Measurements from ENCODE around the gene TPCN1. TPM values are rescaled to one million over a fixed set of nuclear protein-coding genes. Genes with fewer than 3 reads are reported as not detected.

TPCN1 gene
- total and polyA plus RNA-seq, 2 experiments from 2014 or later: 16.9 to 32.1 TPM

GRCh38 chr12:113277511-113277910 lies 56.2 kb downstream of the TPCN1 start:
- no peak for DNase-seq (ENCODE audit: low spot score)
- no peak overlapping the region for H3K27ac ChIP-seq
- H3K9me2 ChIP-seq (replicated peaks; ENCODE audit: insufficient read depth): no peaks in the 10 kb centered on the region
- no peak overlapping the region for H2AFZ ChIP-seq
- no peak overlapping the region for H3K4me2 ChIP-seq
- no peaks in the 10 kb centered on the region for H4K20me1 ChIP-seq (ENCODE audit: insufficient read depth, poor library complexity, severe bottlenecking)
- H3K27me3 ChIP-seq: no peaks in the 10 kb centered on the region
- WGBS (ENCODE audit: low lambda C conversion rate, missing lambda C conversion rate): 93% methylated on average over 5 of the region's 5 CpGs
- H3K4me1 ChIP-seq (ENCODE audit: insufficient read depth): peaks cover 4% of the 10 kb centered on the region
- H3K36me3 ChIP-seq (replicated peaks; ENCODE audit: insufficient read depth, low read depth): no peaks in the 10 kb centered on the region
- no peak for TF ChIP-seq EZH2phosphoT487 (IDR thresholded peaks at IDR 0.05; ENCODE audit: low read depth, severe bottlenecking, unreplicated experiment)
- no peak for TF ChIP-seq CTCF (IDR thresholded peaks at IDR 0.05; ENCODE audit: poor library complexity)
- TF ChIP-seq EZH2 (IDR thresholded peaks at IDR 0.05; ENCODE audit: borderline replicate concordance): no peak
- H3K4me3 ChIP-seq: no peak overlapping the region
- H3K79me2 ChIP-seq: no peaks in the 10 kb centered on the region
- H3K9me3 ChIP-seq (ENCODE audit: low read depth): no peaks in the 10 kb centered on the region

GRCh38 chr12:113278141-113278540 lies 56.9 kb downstream of the TPCN1 start:
- TF ChIP-seq EZH2phosphoT487 (IDR thresholded peaks at IDR 0.05; ENCODE audit: low read depth, severe bottlenecking, unreplicated experiment) (no peak), CTCF (IDR thresholded peaks at IDR 0.05; ENCODE audit: poor library complexity) (no peak), EZH2 (IDR thresholded peaks at IDR 0.05; ENCODE audit: borderline replicate concordance) (no peak)
- H3K36me3 ChIP-seq (replicated peaks; ENCODE audit: insufficient read depth, low read depth): no peaks in the 10 kb centered on the region

GRCh38 chr12:113278633-113279032 lies 57.4 kb downstream of the TPCN1 start:
- H4K20me1 ChIP-seq (ENCODE audit: insufficient read depth, poor library complexity, severe bottlenecking): no peaks in the 10 kb centered on the region
- H3K4me1 ChIP-seq (ENCODE audit: insufficient read depth): no peaks in the 10 kb centered on the region
- H3K9me3 ChIP-seq (ENCODE audit: low read depth): no peaks in the 10 kb centered on the region
- H3K4me2 ChIP-seq: no peak overlapping the region
- H3K36me3 ChIP-seq (replicated peaks; ENCODE audit: insufficient read depth, low read depth): no peaks in the 10 kb centered on the region
- 94% methylated on average over 5 of the region's 5 CpGs for WGBS (ENCODE audit: low lambda C conversion rate, missing lambda C conversion rate)
- TF ChIP-seq EZH2 (IDR thresholded peaks at IDR 0.05; ENCODE audit: borderline replicate concordance): no peak
- TF ChIP-seq EZH2phosphoT487 (IDR thresholded peaks at IDR 0.05; ENCODE audit: low read depth, severe bottlenecking, unreplicated experiment): no peak
- TF ChIP-seq CTCF (IDR thresholded peaks at IDR 0.05; ENCODE audit: poor library complexity): no peak
- H3K9me2 ChIP-seq (replicated peaks; ENCODE audit: insufficient read depth): no peaks in the 10 kb centered on the region
- no peak overlapping the region for H3K27ac ChIP-seq
- H3K27me3 ChIP-seq: no peaks in the 10 kb centered on the region
- no peak overlapping the region for H2AFZ ChIP-seq
- no peak for DNase-seq (ENCODE audit: low spot score)
- H3K4me3 ChIP-seq: no peak overlapping the region
- no peaks in the 10 kb centered on the region for H3K79me2 ChIP-seq

More at GRCh38 chr12:113278141-113278540, 56.9 kb downstream of the TPCN1 start:
- no peaks in the 10 kb centered on the region for H3K9me3 ChIP-seq (ENCODE audit: low read depth)
- no peak overlapping the region for H2AFZ ChIP-seq
- H3K27ac ChIP-seq: no peak overlapping the region
- H3K9me2 ChIP-seq (replicated peaks; ENCODE audit: insufficient read depth): no peaks in the 10 kb centered on the region
- no peaks in the 10 kb centered on the region for H4K20me1 ChIP-seq (ENCODE audit: insufficient read depth, poor library complexity, severe bottlenecking)
- 87% methylated on average over 8 of the region's 8 CpGs for WGBS (ENCODE audit: low lambda C conversion rate, missing lambda C conversion rate)
- no peak overlapping the region for H3K4me2 ChIP-seq
- H3K4me1 ChIP-seq (ENCODE audit: insufficient read depth): no peaks in the 10 kb centered on the region
- DNase-seq (ENCODE audit: low spot score): no peak
- no peaks in the 10 kb centered on the region for H3K79me2 ChIP-seq
- no peak overlapping the region for H3K4me3 ChIP-seq
- no peaks in the 10 kb centered on the region for H3K27me3 ChIP-seq

GRCh38 chr12:113284751-113285150 lies 63.5 kb downstream of the TPCN1 start:
- no peak for TF ChIP-seq EZH2 (IDR thresholded peaks at IDR 0.05; ENCODE audit: borderline replicate concordance)
- TF ChIP-seq EZH2phosphoT487 (IDR thresholded peaks at IDR 0.05; ENCODE audit: low read depth, severe bottlenecking, unreplicated experiment): no peak
- TF ChIP-seq CTCF (IDR thresholded peaks at IDR 0.05; ENCODE audit: poor library complexity): no peak
- Histone ChIP-seq H3K9me2 (replicated peaks; ENCODE audit: insufficient read depth) (no peaks in the 10 kb centered on the region), H3K4me3 (no peak overlapping the region), H3K9me3 (ENCODE audit: low read depth) (no peaks in the 10 kb centered on the region), H2AFZ (no peak overlapping the region), H3K4me1 (ENCODE audit: insufficient read depth) (no peaks in the 10 kb centered on the region), H3K79me2 (no peaks in the 10 kb centered on the region), H3K27ac (no peak overlapping the region), H3K4me2 (no peak overlapping the region), H3K27me3 (no peaks in the 10 kb centered on the region), H3K36me3 (replicated peaks; ENCODE audit: insufficient read depth, low read depth) (no peaks in the 10 kb centered on the region), H4K20me1 (ENCODE audit: insufficient read depth, poor library complexity, severe bottlenecking) (no peaks in the 10 kb centered on the region)
- DNase-seq (ENCODE audit: low spot score): no peak
- WGBS (ENCODE audit: low lambda C conversion rate, missing lambda C conversion rate): 76% methylated on average over 13 of the region's 13 CpGs

Data from hepatocyte (in vitro differentiated cells).